WI38 (cell line): ENCODE measurements around the gene GNPTAB.

Source experiments
- H3K4me3 ChIP-seq: 2 replicates; pipeline ENCODE4 v1.5.1; 2011; ENCODE audit warnings: low read depth, mild to moderate bottlenecking, control low read depth, low read length
- CTCF ChIP-seq: IDR thresholded peaks from 2 replicates; pipeline ENCODE4 v1.5.1; 2012; ENCODE audit warnings: low read depth, mild to moderate bottlenecking, control low read depth, low read length

The GNPTAB gene

GRCh38 chr12:101769865-101770264 is 60.9 kb downstream of the GNPTAB start:
- H3K4me3 ChIP-seq: no peak overlapping the region
- TF ChIP-seq CTCF: no peak

DNA sequence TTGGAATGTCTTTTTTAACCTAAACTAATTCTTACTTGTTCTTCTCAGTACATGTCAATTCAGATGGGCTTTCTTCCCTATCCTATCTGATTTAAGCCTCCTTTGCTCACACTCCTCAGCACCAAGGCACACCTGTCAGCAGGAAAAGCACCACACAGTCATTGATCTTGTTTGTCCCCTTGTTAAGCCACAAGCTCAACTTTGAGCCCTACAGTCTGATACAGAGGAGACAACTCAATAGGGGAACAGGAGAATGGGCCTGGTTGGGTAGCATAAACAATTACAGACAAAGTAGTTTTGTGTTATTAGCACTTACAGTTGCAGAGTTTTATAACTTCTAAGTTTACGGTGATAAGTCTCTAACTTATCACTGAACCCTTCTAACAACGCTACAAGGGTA is 62.0 kb downstream of the GNPTAB start:
- H3K4me3 ChIP-seq: no peak overlapping the region
- TF ChIP-seq CTCF: no peak

GRCh38 chr12:101767537-101767936 is 63.2 kb downstream of the GNPTAB start:
- TF ChIP-seq CTCF: no peak
- no peak overlapping the region for H3K4me3 ChIP-seq

DNA sequence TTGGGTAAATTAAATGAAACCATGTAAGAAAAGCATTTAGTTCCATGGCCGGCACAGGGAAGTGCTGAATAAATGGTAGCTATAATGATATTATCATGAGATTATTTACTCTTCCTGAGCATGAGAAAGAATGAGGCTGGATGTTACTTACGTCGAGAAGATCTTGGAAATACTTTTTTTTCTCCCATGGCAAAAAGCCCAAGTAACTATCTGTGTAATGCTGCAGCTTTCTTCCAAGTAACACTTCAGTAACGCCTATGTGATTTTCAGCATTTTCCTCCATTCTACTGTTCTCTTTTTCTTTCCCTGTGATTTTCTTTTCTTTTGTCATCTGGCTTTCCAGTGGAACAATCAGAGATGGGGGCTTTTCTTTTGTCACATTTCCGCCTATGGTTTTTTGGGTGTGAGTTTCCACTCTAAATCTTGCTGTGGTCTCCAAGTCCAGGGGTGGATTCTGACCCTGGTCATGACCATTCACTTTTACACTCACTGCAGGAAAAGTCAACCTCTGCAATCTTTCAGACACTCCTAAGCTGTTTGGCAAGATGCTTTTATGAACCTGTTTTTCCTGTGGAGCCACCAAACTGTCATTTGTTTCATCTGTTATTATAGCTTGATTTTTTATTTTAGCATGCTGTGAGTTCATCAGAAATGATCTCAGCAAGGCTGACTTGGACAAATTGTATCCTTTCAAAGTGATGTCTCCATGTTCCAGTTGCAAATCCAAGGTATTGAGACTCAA is 66.5 kb downstream of the GNPTAB start:
- H3K4me3 ChIP-seq: no peak overlapping the region
- no peak for TF ChIP-seq CTCF

- no peak overlapping the region for H3K4me3 ChIP-seq
These were observed 67.4 kb downstream of the GNPTAB start for GRCh38 chr12:101763246-101763931.

GRCh38 chr12:101761781-101762180 is 69.0 kb downstream of the GNPTAB start:
- TF ChIP-seq CTCF: no peak
- no peak overlapping the region for H3K4me3 ChIP-seq

More at GRCh38 chr12:101763246-101763931, 67.4 kb downstream of the GNPTAB start:
- TF ChIP-seq CTCF: no peak

DNA sequence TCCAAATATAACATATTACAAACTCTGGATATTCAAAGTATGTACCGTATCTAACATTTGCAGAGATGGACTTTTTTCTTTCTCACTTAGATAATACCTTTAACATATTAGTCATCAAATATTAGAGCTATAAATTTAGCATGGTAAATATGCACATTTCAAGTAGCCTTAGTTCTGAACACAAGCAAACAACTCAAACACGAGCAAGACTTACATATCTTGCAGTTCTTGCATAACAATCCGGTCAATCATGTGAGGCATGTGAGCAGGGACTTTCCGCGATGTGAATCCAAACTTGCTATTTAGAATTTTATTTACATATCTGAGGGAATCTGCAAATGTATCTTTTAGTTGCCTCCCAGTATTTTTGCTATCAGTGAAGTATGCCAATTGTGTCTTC is 69.4 kb downstream of the GNPTAB start:
- no peak overlapping the region for H3K4me3 ChIP-seq
- TF ChIP-seq CTCF: no peak
